Activated CD8-positive, alpha-beta T cell treated with anti-CD3 and anti-CD28 coated beads for 36 hours (primary cell): ENCODE results near the gene SEPTIN6. TPM values are rescaled to one million over a fixed set of nuclear protein-coding genes. Genes with fewer than 3 reads are reported as not detected.
A peak's percentile ranks its signal among the peaks of the same experiment; 100 is the strongest.

Experiments used
- ATAC-seq: fragments of 200-7000 bp; cut with Tn5 transposase; one replicate; pipeline ENCODE4 v1.10.0; 2021; ENCODE audit warnings: mild to moderate bottlenecking, moderate library complexity
- CTCF ChIA-PET: fragments of 350-600 bp; sonication (Branson Sonifier 250); formaldehyde crosslinking; loops from one replicate; lab custom pipeline; 2021; ENCODE audit warnings: antibody characterized with exemption; lab: Charles Lee
- POLR2A ChIA-PET: fragments of 350-600 bp; sonication (Branson Sonifier 250); formaldehyde crosslinking; loops from one replicate; lab custom pipeline; 2021; ENCODE audit warnings: antibody characterized with exemption; lab: Charles Lee
- DNase-seq: peaks from one replicate; pipeline ENCODE4 v3.0.0-alpha.2; 2020
- H3K27ac Mint-ChIP-seq: one replicate; pipeline ENCODE4 v1.8.0; 2021; ENCODE audit warnings: mild to moderate bottlenecking, mixed read lengths
- H3K27me3 Mint-ChIP-seq: one replicate; pipeline ENCODE4 v1.8.0; 2021; ENCODE audit warnings: mixed read lengths
- H3K36me3 Mint-ChIP-seq: one replicate; pipeline ENCODE4 v1.8.0; 2021; ENCODE audit warnings: low read depth, mixed read lengths
- H3K4me1 Mint-ChIP-seq: one replicate; pipeline ENCODE4 v1.8.0; 2021; ENCODE audit warnings: low read depth, mixed read lengths
- H3K4me3 Mint-ChIP-seq: one replicate; pipeline ENCODE4 v1.8.0; 2021; ENCODE audit warnings: mild to moderate bottlenecking, moderate library complexity, mixed read lengths
- H3K9me3 Mint-ChIP-seq: one replicate; pipeline ENCODE4 v1.8.0; 2021; ENCODE audit warnings: mixed read lengths
- intact Hi-C: fragments of 100-400 bp; cut with micrococcal nuclease; formaldehyde crosslinking; loops from one replicate; pipeline ENCODE4 v1.10.0; 2022
- total RNA-seq, 2 experiments: library from RNA; stranded (reverse); gene quantifications; one replicate each; pipeline ENCODE4 v1.2.3, GENCODE V29; 2021
- TF ChIP-seq, protein P1 (sequence below): fragments of 200-600 bp; IDR thresholded peaks from one replicate; pipeline ENCODE4 v1.8.0; 2022; ENCODE audit warnings: antibody characterized with exemption, mild to moderate bottlenecking

Gene SEPTIN6
- total RNA-seq, 2 experiments from 2014 or later: 205 to 209 TPM

DNA sequence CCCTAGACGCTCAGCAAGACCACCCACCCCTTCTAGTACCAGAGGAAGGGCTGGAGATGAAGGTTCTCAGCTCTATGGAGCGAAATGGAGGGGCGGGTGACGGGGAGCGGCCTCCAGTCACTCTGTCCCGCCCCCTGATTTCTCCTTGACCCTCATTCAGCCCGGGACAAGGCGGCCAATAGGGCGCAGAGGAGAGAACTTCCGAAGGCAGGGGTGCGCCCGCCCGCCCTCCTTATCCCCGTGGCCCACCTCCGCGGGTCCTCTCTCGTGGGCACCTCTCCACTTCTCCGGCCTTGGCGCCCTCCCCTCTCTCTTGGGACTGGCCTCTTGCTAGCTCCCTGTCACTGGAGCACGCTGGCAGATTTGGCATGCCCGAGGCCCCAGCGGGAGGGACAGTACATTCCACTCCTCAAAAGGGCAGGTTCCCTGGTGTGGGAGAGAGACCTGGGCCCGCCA is 1.1 kb upstream of the SEPTIN6 start:
- Mint-ChIP-seq H3K36me3 (peaks cover 27% of the 10 kb centered on the region), H3K4me3 (peak overlapping the region; percentile 78), H3K9me3 (no peaks in the 10 kb centered on the region), H3K4me1 (peaks cover 9% of the 10 kb centered on the region), H3K27me3 (no peaks in the 10 kb centered on the region), H3K27ac (peak overlapping the region; percentile 25)
- no peak for DNase-seq
- intact Hi-C loops: loop anchor here (10.0 kb wide), 1 partner anchor 61 kb away; the partner anchor contains the start of gene SOWAHD
- POLR2A ChIA-PET: interaction anchor here (0.9 to 7.1 kb wide), 8 partner anchors 10 to 93 kb away, joined by 3 to 88 read pairs (median 6); no protein-coding TSS in a partner anchor
- TF ChIP-seq, protein P1, sequence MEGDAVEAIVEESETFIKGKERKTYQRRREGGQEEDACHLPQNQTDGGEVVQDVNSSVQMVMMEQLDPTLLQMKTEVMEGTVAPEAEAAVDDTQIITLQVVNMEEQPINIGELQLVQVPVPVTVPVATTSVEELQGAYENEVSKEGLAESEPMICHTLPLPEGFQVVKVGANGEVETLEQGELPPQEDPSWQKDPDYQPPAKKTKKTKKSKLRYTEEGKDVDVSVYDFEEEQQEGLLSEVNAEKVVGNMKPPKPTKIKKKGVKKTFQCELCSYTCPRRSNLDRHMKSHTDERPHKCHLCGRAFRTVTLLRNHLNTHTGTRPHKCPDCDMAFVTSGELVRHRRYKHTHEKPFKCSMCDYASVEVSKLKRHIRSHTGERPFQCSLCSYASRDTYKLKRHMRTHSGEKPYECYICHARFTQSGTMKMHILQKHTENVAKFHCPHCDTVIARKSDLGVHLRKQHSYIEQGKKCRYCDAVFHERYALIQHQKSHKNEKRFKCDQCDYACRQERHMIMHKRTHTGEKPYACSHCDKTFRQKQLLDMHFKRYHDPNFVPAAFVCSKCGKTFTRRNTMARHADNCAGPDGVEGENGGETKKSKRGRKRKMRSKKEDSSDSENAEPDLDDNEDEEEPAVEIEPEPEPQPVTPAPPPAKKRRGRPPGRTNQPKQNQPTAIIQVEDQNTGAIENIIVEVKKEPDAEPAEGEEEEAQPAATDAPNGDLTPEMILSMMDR: no peak
- CTCF ChIA-PET: interaction anchor here (0.9 to 1.7 kb wide), 3 partner anchors 19 to 35 kb away, joined by 3 to 7 read pairs (median 5); no protein-coding TSS in a partner anchor
- no peak for ATAC-seq

DNA sequence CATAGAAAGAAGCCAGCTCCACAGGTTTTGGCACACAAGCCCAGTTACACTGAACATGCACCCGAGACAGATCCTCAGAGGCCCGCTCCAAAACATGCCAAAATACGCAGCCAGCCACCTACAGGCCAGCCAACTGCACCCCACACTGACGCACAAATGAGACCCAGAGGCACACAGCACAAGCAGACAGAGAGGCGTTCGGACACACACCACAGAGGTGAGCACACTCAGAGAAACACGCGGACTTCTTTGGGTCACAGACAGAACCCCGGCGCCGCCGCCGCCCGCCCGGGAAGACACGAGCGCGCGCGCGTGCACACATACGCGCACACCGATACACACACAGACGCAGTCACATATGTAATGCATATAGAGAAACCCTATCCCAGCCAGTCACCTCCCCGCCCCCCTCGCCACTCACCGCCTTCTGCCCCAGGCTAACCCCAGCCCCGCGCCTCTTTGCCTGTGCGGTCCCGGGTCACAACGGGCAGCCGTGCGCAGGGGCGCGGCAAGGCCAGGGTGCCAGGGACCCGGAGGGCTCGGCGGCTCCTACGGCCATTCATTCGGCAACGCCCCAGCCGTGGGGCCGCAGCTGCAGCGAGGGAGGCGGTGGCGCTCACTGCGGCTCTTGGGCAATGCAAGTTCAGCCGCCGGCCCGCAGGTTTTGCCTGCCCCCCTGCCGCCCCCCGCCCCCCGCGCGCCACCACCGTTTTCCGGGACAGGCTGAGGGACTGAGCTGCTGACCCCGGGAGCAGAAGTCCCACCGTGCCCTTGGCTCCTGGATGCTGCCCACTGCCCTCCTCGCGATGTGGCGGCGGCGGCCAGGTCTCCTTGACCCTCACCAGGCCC is 553 bp downstream of the SEPTIN6 start:
- H3K36me3 Mint-ChIP-seq: peaks cover 40% of the 10 kb centered on the region
- H3K4me3 Mint-ChIP-seq: peak overlapping the region; percentile 96
- intact Hi-C loops: loop anchor here (10.0 kb wide), 1 partner anchor 62 kb away; the partner anchor contains the start of gene SOWAHD
- TF ChIP-seq, protein P1: no peak
- DNase-seq (peak; percentile 72), ATAC-seq (peak; percentile 21)
- CTCF ChIA-PET: interaction anchor here (0.7 to 2.2 kb wide), 7 partner anchors 9 to 87 kb away, joined by 3 to 14 read pairs (median 5); partner anchors contain the start of gene NKRF
- POLR2A ChIA-PET: interaction anchor here (0.6 to 7.1 kb wide), 19 partner anchors 9 to 117 kb away, joined by 3 to 88 read pairs (median 4); partner anchors contain the start of genes RPL39 and SOWAHD
- no peaks in the 10 kb centered on the region for H3K27me3 Mint-ChIP-seq
- H3K27ac Mint-ChIP-seq: peak overlapping the region; percentile 99
- no peaks in the 10 kb centered on the region for H3K9me3 Mint-ChIP-seq
- H3K4me1 Mint-ChIP-seq: peaks cover 16% of the 10 kb centered on the region

DNA sequence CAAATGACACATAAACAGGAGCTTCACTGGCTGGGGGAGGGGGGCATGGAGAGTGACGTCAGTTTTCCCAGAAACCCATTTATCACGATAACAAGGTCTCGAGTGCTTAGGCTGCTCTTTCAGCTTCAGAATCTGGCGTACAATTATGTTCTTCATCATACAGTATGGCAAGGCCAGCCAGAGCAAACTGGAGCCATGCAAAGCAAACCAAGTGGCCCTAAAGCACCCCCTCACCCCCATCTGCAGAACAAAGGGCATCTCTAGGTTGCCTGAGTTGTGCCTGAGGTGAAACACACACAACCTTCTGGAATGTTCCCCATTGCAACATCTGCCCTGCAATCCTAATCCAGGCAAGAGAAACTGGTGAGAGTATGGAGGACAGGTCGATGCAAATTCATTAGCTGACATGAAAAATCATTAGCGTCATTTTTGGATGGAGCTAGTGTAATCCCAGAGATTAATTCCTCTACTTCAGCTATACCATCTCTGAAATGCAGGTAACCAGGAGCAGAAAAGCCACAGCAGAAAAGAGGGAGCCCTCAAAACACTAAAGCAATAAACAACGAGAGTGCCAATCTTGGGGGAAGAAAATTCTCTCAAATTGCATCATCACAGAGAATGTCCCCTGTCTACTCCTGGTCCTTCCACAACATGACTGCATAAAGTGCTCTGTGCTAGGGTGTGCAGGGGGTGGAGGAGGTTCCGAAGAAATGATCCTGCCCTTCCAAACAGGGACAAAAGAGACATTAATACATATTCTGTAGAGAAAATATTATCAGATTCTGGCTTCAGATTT is 1.8 kb downstream of the SEPTIN6 start:
- POLR2A ChIA-PET: interaction anchor here (0.6 to 7.1 kb wide), 17 partner anchors 7 to 116 kb away, joined by 3 to 88 read pairs (median 6); partner anchors contain the start of genes RPL39, SOWAHD and UBE2A
- Mint-ChIP-seq H3K27me3 (no peaks in the 10 kb centered on the region), H3K27ac (peak overlapping the region; percentile 99), H3K4me1 (peaks cover 28% of the 10 kb centered on the region), H3K36me3 (peaks cover 48% of the 10 kb centered on the region), H3K9me3 (no peaks in the 10 kb centered on the region), H3K4me3 (peak overlapping the region; percentile 96)
- intact Hi-C loops: loop anchor here (10.0 kb wide), 1 partner anchor 64 kb away; the partner anchor contains the start of gene SOWAHD
- DNase-seq: peak; percentile 86
- peak; percentile 8 for ATAC-seq
- CTCF ChIA-PET: interaction anchor here (0.6 to 2.2 kb wide), 6 partner anchors 8 to 85 kb away, joined by 3 to 14 read pairs (median 4); partner anchors contain the start of gene NKRF
- TF ChIP-seq, protein P1: no peak

DNA sequence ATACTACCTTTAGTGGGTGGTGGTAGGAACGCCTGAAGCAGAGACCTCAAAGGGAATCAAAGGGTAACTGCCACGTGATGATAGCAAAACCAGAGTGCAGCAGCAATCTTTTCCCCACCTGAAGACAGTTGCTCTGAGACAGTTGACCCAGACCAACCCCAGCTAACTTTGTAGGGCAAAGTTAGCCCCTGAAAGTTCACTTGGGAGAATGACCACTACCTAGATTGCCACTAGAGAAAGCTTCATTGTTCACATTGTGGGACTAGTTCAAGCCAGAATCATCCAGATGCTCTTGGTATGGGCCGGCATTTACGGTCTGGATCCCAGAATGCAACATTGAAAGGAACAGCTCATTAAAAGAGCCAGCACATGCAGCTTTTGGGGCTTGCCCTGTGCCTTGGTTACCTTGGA is 4.1 kb downstream of the SEPTIN6 start:
- Mint-ChIP-seq H3K27me3 (no peaks in the 10 kb centered on the region), H3K4me3 (peak overlapping the region; percentile 96), H3K36me3 (peaks cover 64% of the 10 kb centered on the region), H3K9me3 (no peaks in the 10 kb centered on the region), H3K27ac (peak overlapping the region; percentile 99), H3K4me1 (peaks cover 42% of the 10 kb centered on the region)
- ATAC-seq (no peak), DNase-seq (peak; percentile 48)
- POLR2A ChIA-PET: interaction anchor here (0.7 to 7.1 kb wide), 8 partner anchors 11 to 114 kb away, joined by 4 to 88 read pairs (median 6); partner anchors contain the start of genes NKRF, RPL39, SOWAHD and UBE2A
- TF ChIP-seq, protein P1: no peak
- CTCF ChIA-PET: no interaction called here
- intact Hi-C loops: loop anchor here (5.0 kb wide), 1 partner anchor 42 kb away; no protein-coding TSS in a partner anchor
